ENCODE measurements around the gene ZNF503.

The ZNF503 gene, protein sequence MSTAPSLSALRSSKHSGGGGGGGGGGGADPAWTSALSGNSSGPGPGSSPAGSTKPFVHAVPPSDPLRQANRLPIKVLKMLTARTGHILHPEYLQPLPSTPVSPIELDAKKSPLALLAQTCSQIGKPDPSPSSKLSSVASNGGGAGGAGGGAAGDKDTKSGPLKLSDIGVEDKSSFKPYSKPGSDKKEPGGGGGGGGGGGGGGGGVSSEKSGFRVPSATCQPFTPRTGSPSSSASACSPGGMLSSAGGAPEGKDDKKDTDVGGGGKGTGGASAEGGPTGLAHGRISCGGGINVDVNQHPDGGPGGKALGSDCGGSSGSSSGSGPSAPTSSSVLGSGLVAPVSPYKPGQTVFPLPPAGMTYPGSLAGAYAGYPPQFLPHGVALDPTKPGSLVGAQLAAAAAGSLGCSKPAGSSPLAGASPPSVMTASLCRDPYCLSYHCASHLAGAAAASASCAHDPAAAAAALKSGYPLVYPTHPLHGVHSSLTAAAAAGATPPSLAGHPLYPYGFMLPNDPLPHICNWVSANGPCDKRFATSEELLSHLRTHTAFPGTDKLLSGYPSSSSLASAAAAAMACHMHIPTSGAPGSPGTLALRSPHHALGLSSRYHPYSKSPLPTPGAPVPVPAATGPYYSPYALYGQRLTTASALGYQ

DNA sequence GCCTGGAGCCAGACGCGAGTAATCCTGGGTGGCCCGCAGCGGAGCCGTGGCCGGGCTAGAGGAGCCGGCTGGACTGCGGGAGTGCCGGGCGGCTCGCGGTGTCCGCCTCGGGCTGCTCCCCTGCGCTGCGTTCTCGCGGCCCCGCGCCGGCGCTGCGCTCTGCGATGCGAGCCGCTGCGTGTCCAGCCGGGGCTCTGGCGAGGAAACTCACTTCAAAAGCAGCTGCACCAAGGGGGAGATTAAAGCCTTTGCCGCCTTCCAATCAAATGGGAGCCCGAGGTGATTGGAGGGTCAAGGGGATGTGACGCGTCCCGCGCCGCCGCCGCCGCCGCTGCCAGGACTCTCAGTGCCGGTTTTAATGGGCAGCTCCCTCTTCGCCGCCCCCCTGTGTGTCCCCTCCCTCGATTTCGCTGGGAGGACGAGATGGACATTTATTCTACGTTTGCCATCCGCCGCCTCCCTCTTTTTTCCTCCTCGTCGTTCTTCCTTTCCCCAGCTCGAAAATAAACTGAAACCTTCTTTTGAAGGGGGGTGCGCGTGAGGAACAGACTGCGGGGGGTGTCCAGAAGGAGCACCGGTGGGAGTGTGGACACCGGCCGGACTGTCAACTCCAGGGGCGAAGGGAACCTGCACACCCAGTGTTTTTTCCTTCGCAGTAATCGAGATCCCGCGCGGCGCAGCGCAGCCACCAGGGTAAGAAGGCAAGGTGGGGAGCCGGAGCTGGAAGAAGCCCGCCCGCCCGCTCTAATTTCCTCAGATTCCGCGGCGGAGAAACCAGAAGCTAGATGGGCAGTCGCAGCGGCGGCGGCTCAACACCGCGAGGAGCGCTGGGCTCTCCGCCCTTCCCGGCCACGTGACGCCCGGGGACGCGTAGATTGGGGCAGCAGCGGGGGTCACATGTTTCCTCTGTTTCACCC lies at the start of gene ZNF503:
Gene ZNF503 (minus strand): TSS at position 196 of the 917 bp plus-strand sequence. CDS start 345 bp downstream, outside the sequence.
- Histone ChIP-seq H3K9ac (ENCODE audit: low read length in 2 of 2) (peak within 1 kb of the TSS; percentile 80 to 90), H3K4me3 (ENCODE audit: low read length in 2 of 2) (peak within 1 kb of the TSS; percentile 94 to 96), H3K36me3 (ENCODE audit: control insufficient read depth in 2 of 2, insufficient read depth in 2 of 2, low read length in 2 of 2) (no peaks in the 10 kb centered on the region), H3K27ac (ENCODE audit: low read length) (peak within 1 kb of the TSS; percentile 88), H3K27me3 (ENCODE audit: control insufficient read depth in 1 of 2, insufficient read depth in 2 of 2, low read length in 2 of 2) (peaks cover 0 to 2% of the 10 kb centered on the region in 2 donors), H3K9me3 (ENCODE audit: control insufficient read depth in 2 of 2, low read length in 2 of 2) (peaks cover 0 to 3% of the 10 kb centered on the region in 2 donors), H3K4me1 (ENCODE audit: control insufficient read depth, insufficient read depth, low read length) (peaks cover 39% of the 10 kb centered on the region)

GRCh38 chr10:75450644-75451640 lies 49.4 kb upstream of the ZNF503 start:
- Histone ChIP-seq H3K9ac (ENCODE audit: low read length in 2 of 2) (no peak overlapping the region), H3K4me1 (ENCODE audit: control insufficient read depth, insufficient read depth, low read length) (no peaks in the 10 kb centered on the region), H3K27me3 (ENCODE audit: control insufficient read depth in 1 of 2, insufficient read depth in 2 of 2, low read length in 2 of 2) (peaks cover 2 to 3% of the 10 kb centered on the region in 2 donors), H3K9me3 (ENCODE audit: control insufficient read depth in 2 of 2, low read length in 2 of 2) (peaks cover 3 to 8% of the 10 kb centered on the region in 2 donors), H3K36me3 (ENCODE audit: control insufficient read depth in 2 of 2, insufficient read depth in 2 of 2, low read length in 2 of 2) (no peaks in the 10 kb centered on the region), H3K4me3 (ENCODE audit: low read length in 2 of 2) (no peak overlapping the region), H3K27ac (ENCODE audit: low read length) (no peak overlapping the region)

GRCh38 chr10:75450075-75450445 lies 48.5 kb upstream of the ZNF503 start:
- Histone ChIP-seq H3K9ac (ENCODE audit: low read length in 2 of 2) (no peak overlapping the region), H3K27me3 (ENCODE audit: control insufficient read depth in 1 of 2, insufficient read depth in 2 of 2, low read length in 2 of 2) (peaks cover 2 to 3% of the 10 kb centered on the region in 2 donors), H3K36me3 (ENCODE audit: control insufficient read depth in 2 of 2, insufficient read depth in 2 of 2, low read length in 2 of 2) (no peaks in the 10 kb centered on the region), H3K4me1 (ENCODE audit: control insufficient read depth, insufficient read depth, low read length) (no peaks in the 10 kb centered on the region), H3K4me3 (ENCODE audit: low read length in 2 of 2) (no peak overlapping the region), H3K27ac (ENCODE audit: low read length) (no peak overlapping the region), H3K9me3 (ENCODE audit: control insufficient read depth in 2 of 2, low read length in 2 of 2) (peaks cover 5 to 9% of the 10 kb centered on the region in 2 donors)

GRCh38 chr10:75449382-75450074 lies 48.0 kb upstream of the ZNF503 start:
- Histone ChIP-seq H3K27me3 (ENCODE audit: control insufficient read depth in 1 of 2, insufficient read depth in 2 of 2, low read length in 2 of 2) (peaks cover 2 to 3% of the 10 kb centered on the region in 2 donors), H3K4me1 (ENCODE audit: control insufficient read depth, insufficient read depth, low read length) (no peaks in the 10 kb centered on the region), H3K9ac (ENCODE audit: low read length in 2 of 2) (no peak overlapping the region), H3K27ac (ENCODE audit: low read length) (no peak overlapping the region), H3K36me3 (ENCODE audit: control insufficient read depth in 2 of 2, insufficient read depth in 2 of 2, low read length in 2 of 2) (no peaks in the 10 kb centered on the region), H3K9me3 (ENCODE audit: control insufficient read depth in 2 of 2, low read length in 2 of 2) (peaks cover 5 to 13% of the 10 kb centered on the region in 2 donors), H3K4me3 (ENCODE audit: low read length in 2 of 2) (no peak overlapping the region)

- Histone ChIP-seq H3K4me1 (ENCODE audit: control insufficient read depth, insufficient read depth, low read length) (no peaks in the 10 kb centered on the region), H3K27me3 (ENCODE audit: control insufficient read depth in 1 of 2, insufficient read depth in 2 of 2, low read length in 2 of 2) (peaks cover 0 to 3% of the 10 kb centered on the region in 2 donors), H3K36me3 (ENCODE audit: control insufficient read depth in 2 of 2, insufficient read depth in 2 of 2, low read length in 2 of 2) (no peaks in the 10 kb centered on the region), H3K4me3 (ENCODE audit: low read length in 2 of 2) (no peak overlapping the region), H3K9me3 (ENCODE audit: control insufficient read depth in 2 of 2, low read length in 2 of 2) (peaks cover 10 to 17% of the 10 kb centered on the region in 2 donors), H3K27ac (ENCODE audit: low read length) (no peak overlapping the region), H3K9ac (ENCODE audit: low read length in 2 of 2) (no peak overlapping the region)
These were observed 46.6 kb upstream of the ZNF503 start for GRCh38 chr10:75448166-75448565.

- Histone ChIP-seq H3K36me3 (ENCODE audit: control insufficient read depth in 2 of 2, insufficient read depth in 2 of 2, low read length in 2 of 2) (no peaks in the 10 kb centered on the region), H3K9me3 (ENCODE audit: control insufficient read depth in 2 of 2, low read length in 2 of 2) (peaks cover 10 to 17% of the 10 kb centered on the region in 2 donors), H3K4me3 (ENCODE audit: low read length in 2 of 2) (no peak overlapping the region), H3K4me1 (ENCODE audit: control insufficient read depth, insufficient read depth, low read length) (no peaks in the 10 kb centered on the region), H3K27ac (ENCODE audit: low read length) (no peak overlapping the region), H3K27me3 (ENCODE audit: control insufficient read depth in 1 of 2, insufficient read depth in 2 of 2, low read length in 2 of 2) (peaks cover 0 to 3% of the 10 kb centered on the region in 2 donors), H3K9ac (ENCODE audit: low read length in 2 of 2) (no peak overlapping the region)
These were observed 44.9 kb upstream of the ZNF503 start for GRCh38 chr10:75446508-75446907.

DNA sequence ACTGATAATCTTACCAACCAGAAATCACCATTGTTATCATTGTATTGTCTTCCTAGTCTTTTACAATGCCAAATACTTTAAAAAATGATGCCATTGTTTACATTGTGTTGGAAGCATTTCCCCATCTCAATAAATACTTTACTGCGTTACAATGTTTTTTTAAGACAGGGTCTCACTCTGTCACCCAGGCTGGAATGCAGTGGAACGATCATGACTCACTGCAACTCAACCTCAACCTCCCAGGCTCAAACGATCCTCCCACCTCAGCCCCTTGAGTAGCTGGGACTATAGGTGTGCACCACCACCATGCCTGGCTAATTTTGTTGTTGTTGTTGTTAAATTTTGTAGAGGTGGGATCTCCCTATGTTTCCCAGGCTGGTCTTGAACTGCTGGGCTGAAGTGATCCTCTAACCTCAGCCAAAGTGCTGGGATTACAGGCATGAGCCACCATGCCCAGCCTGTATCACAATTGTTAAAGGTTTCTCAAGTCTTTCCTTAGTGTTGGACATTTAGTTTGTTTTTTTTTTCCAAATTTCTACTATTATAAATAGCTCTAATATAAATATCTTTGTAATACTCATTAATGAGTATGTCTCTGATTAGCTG lies 43.3 kb upstream of the ZNF503 start:
- Histone ChIP-seq H3K27ac (ENCODE audit: low read length) (no peak overlapping the region), H3K4me3 (ENCODE audit: low read length in 2 of 2) (no peak overlapping the region), H3K27me3 (ENCODE audit: control insufficient read depth in 1 of 2, insufficient read depth in 2 of 2, low read length in 2 of 2) (peaks cover 0 to 3% of the 10 kb centered on the region in 2 donors), H3K9me3 (ENCODE audit: control insufficient read depth in 2 of 2, low read length in 2 of 2) (peaks cover 10 to 17% of the 10 kb centered on the region in 2 donors), H3K4me1 (ENCODE audit: control insufficient read depth, insufficient read depth, low read length) (no peaks in the 10 kb centered on the region), H3K36me3 (ENCODE audit: control insufficient read depth in 2 of 2, insufficient read depth in 2 of 2, low read length in 2 of 2) (no peaks in the 10 kb centered on the region), H3K9ac (ENCODE audit: low read length in 2 of 2) (no peak overlapping the region)

GRCh38 chr10:75443362-75443761 lies 41.8 kb upstream of the ZNF503 start:
- no peak overlapping the region for H3K9ac ChIP-seq (ENCODE audit: low read length in 2 of 2)
- no peak overlapping the region for H3K4me3 ChIP-seq (ENCODE audit: low read length in 2 of 2)
- H3K9me3 ChIP-seq (ENCODE audit: control insufficient read depth in 2 of 2, low read length in 2 of 2), result peaks cover 10 to 17% of the 10 kb centered on the region in 2 donors
- no peak overlapping the region for H3K27ac ChIP-seq (ENCODE audit: low read length)
- peaks cover 0 to 3% of the 10 kb centered on the region in 2 donors for H3K27me3 ChIP-seq (ENCODE audit: control insufficient read depth in 1 of 2, insufficient read depth in 2 of 2, low read length in 2 of 2)
- H3K4me1 ChIP-seq (ENCODE audit: control insufficient read depth, insufficient read depth, low read length), result no peaks in the 10 kb centered on the region
- H3K36me3 ChIP-seq (ENCODE audit: control insufficient read depth in 2 of 2, insufficient read depth in 2 of 2, low read length in 2 of 2), result no peaks in the 10 kb centered on the region

DNA sequence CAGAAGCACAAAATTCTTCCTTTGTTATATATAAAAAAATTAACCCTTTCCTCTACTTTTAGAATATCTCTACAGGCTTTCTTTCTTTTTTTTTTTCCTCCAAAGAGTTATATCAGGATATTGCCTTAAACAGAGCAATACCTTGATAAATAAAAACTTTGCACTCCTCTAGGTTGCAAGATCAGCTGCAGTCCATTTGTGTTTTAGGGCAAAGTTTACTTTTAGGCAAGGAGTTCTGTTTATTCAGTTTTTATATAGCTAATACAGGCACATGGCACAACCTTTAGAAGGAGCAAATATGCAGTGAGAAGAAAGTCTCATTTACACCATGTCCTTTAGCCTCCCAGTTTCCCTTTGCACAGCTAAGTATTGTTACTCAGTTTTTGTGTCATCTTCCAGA lies 40.1 kb upstream of the ZNF503 start:
- Histone ChIP-seq H3K27me3 (ENCODE audit: control insufficient read depth in 1 of 2, insufficient read depth in 2 of 2, low read length in 2 of 2) (peaks cover 0 to 1% of the 10 kb centered on the region in 2 donors), H3K4me1 (ENCODE audit: control insufficient read depth, insufficient read depth, low read length) (no peaks in the 10 kb centered on the region), H3K4me3 (ENCODE audit: low read length in 2 of 2) (no peak overlapping the region), H3K36me3 (ENCODE audit: control insufficient read depth in 2 of 2, insufficient read depth in 2 of 2, low read length in 2 of 2) (no peaks in the 10 kb centered on the region), H3K27ac (ENCODE audit: low read length) (no peak overlapping the region), H3K9ac (ENCODE audit: low read length in 2 of 2) (no peak overlapping the region), H3K9me3 (ENCODE audit: control insufficient read depth in 2 of 2, low read length in 2 of 2) (peaks cover 10 to 16% of the 10 kb centered on the region in 2 donors)

Data from stomach smooth muscle (tissue), 2 donors.